DMS 273 treated with DMSO at 0.1 percent for 48 hours (cell line): Measurements from ENCODE around the gene ABHD16A.

Experiments used
- DNase-seq: peaks from one replicate; lab custom pipeline; 2025; lab: John Stamatoyannopoulos, UW

Gene ABHD16A

GRCh38 chr6:31730631-31731086 lies 27.5 kb upstream of the ABHD16A start:
- no peak for DNase-seq

GRCh38 chr6:31729979-31730630 lies 27.0 kb upstream of the ABHD16A start:
- no peak for DNase-seq

GRCh38 chr6:31729515-31729978 lies 26.4 kb upstream of the ABHD16A start:
- peak; percentile 58 for DNase-seq

- DNase-seq: no peak
These were observed 25.8 kb upstream of the ABHD16A start, which contains the start of gene DDAH2 for GRCh38 chr6:31728767-31729514. Gene DDAH2 (minus strand): TSS chr6:31729299. CDS start chr6:31729161, 138 bp downstream.

GRCh38 chr6:31727717-31728671 lies 24.9 kb upstream of the ABHD16A start:
- no peak for DNase-seq

GRCh38 chr6:31727034-31727716 lies 24.1 kb upstream of the ABHD16A start:
- DNase-seq: no peak

- no peak for DNase-seq
These were observed 22.6 kb upstream of the ABHD16A start for GRCh38 chr6:31725502-31726350.

- DNase-seq: no peak
These were observed 21.0 kb upstream of the ABHD16A start for GRCh38 chr6:31723980-31724691.

- no peak for DNase-seq
These were observed 20.3 kb upstream of the ABHD16A start, which contains the start of gene MPIG6B for GRCh38 chr6:31723245-31723979. Gene MPIG6B (plus strand): TSS chr6:31723373. CDS start chr6:31723384, 11 bp downstream.

- DNase-seq: no peak
These were observed 19.0 kb upstream of the ABHD16A start for GRCh38 chr6:31722173-31722572.

- DNase-seq: no peak
These were observed 18.4 kb upstream of the ABHD16A start, which contains the start of gene LY6G6C for GRCh38 chr6:31721351-31722020. Gene LY6G6C (minus strand): TSS chr6:31721746. CDS start chr6:31721679, 67 bp downstream.

GRCh38 chr6:31720196-31720770 lies 17.2 kb upstream of the ABHD16A start:
- no peak for DNase-seq

- DNase-seq: no peak
These were observed 15.9 kb upstream of the ABHD16A start for GRCh38 chr6:31719001-31719400.

- no peak for DNase-seq
These were observed 15.1 kb upstream of the ABHD16A start for GRCh38 chr6:31718265-31718664.

- no peak for DNase-seq
These were observed 14.5 kb upstream of the ABHD16A start for GRCh38 chr6:31717499-31718222.

GRCh38 chr6:31715022-31715958 lies 12.2 kb upstream of the ABHD16A start, which contains the start of gene LY6G6D:
Gene LY6G6D (plus strand): TSS chr6:31715348. CDS start chr6:31715356, 8 bp downstream.
- no peak for DNase-seq
